K562 (cell line): ENCODE results near the gene MTREX. TPM values are rescaled to one million over a fixed set of nuclear protein-coding genes. Genes with fewer than 3 reads are reported as not detected.

Experiments
- ATAC-seq: fragments of 200-7000 bp; cut with Tn5 transposase; 3 replicates; pipeline ENCODE4 v1.9.1; 2020; ENCODE audit warnings: moderate library complexity
- BruUV-seq: library from RNA; stranded (reverse); fragments of 400-500 nt; replicated peaks from 2 replicates; lab custom pipeline; 2021; lab: Mats Ljungman, UMichigan
- CTCF ChIA-PET: fragments of 300-600 bp; formaldehyde crosslinking; extraction: SDS; loops from one replicate; lab custom pipeline; 2021; ENCODE audit warnings: low intra/inter-chr PET ratio; lab: Yijun Ruan, JAX
- POLR2A ChIA-PET: fragments of 300-600, 350-650 bp; sonication (Branson Sonifier 250); formaldehyde crosslinking; extraction: SDS; loops from one replicate; lab custom pipeline; 2021; ENCODE audit warnings: antibody characterized with exemption, inconsistent platforms; lab: Yijun Ruan, JAX
- DNase-seq, 4 experiments: peaks; one replicate each; pipeline versions ENCODE4 v3.0.0 to v3.0.0-alpha.2; 2011 to 2018; ENCODE audit warnings: low spot score in 3 of 4, mixed read lengths in 3 of 4; ENCODE audit errors: extremely low read depth in 1 of 4
- FAIRE-seq: peaks from 2 replicates; lab custom pipeline; 2011; peaks lifted over from hg19 to GRCh38; lab: Jason Lieb, UNC
- H2AFZ ChIP-seq: 2 replicates; pipeline ENCODE4 v1.6.0; 2011; ENCODE audit warnings: low read depth, low read length, control low read depth, inconsistent platforms
- H3K27ac ChIP-seq: fragments of 200-600 bp; 3 replicates; pipeline ENCODE4 v1.8.0; 2011; ENCODE audit warnings: low read depth, mild to moderate bottlenecking, control low read depth, inconsistent platforms, low read length, moderate library complexity, mixed read lengths; ENCODE audit errors: extremely low read depth
- H3K27me3 ChIP-seq, 2 experiments: fragments of 300-600 bp in 1 of 2; 2 replicates in 1 of 2; 3 replicates in 1 of 2; pipeline versions ENCODE4 v1.6.0 to v1.8.0; 2011; ENCODE audit warnings: inconsistent platforms in 2 of 2, low read length in 2 of 2, mild to moderate bottlenecking in 1 of 2, mixed read lengths in 1 of 2, moderate library complexity in 1 of 2; ENCODE audit not compliant: control insufficient read depth in 2 of 2, insufficient read depth in 2 of 2
- H3K36me3 ChIP-seq: fragments of 300-600 bp; 3 replicates; pipeline ENCODE4 v1.8.0; 2011; ENCODE audit warnings: mild to moderate bottlenecking, low read length, inconsistent platforms; ENCODE audit not compliant: control insufficient read depth, insufficient read depth
- H3K4me1 ChIP-seq, 2 experiments: fragments of 200-600 bp in 1 of 2; replicated peaks in 1 of 2; 2 replicates in 1 of 2; 3 replicates in 1 of 2; pipeline versions ENCODE4 v1.5.1 to v1.8.0; 2011; ENCODE audit warnings: inconsistent platforms in 2 of 2, low read length in 2 of 2, mild to moderate bottlenecking in 1 of 2, mixed read lengths in 1 of 2, moderate library complexity in 1 of 2; ENCODE audit not compliant: control insufficient read depth in 2 of 2, insufficient read depth in 2 of 2
- H3K4me2 ChIP-seq: 2 replicates; pipeline ENCODE4 v1.6.1; 2011; ENCODE audit warnings: low read length, control low read depth, inconsistent platforms, mixed read lengths; ENCODE audit not compliant: insufficient read depth
- H3K4me3 ChIP-seq: fragments of 200-600 bp; sonication (generic), shearing (Covaris generic); 2 replicates; pipeline ENCODE4 v1.5.1; 2016; ENCODE audit warnings: control low read depth, inconsistent platforms
- H3K79me2 ChIP-seq: fragments of 200-600 bp; 3 replicates; pipeline ENCODE4 v1.8.0; 2011; ENCODE audit warnings: low read length, inconsistent platforms; ENCODE audit not compliant: control insufficient read depth, insufficient read depth
- H3K9ac ChIP-seq, 2 experiments: 2 replicates each; pipeline versions ENCODE4 v1.6.0 to v1.6.1; 2011; ENCODE audit warnings: low read depth in 2 of 2, low read length in 2 of 2, control low read depth in 1 of 2, inconsistent platforms in 1 of 2, mild to moderate bottlenecking in 1 of 2, mixed read lengths in 1 of 2; ENCODE audit not compliant: insufficient read depth in 1 of 2
- H3K9me1 ChIP-seq: one replicate; pipeline ENCODE4 v1.6.0; 2011; ENCODE audit warnings: inconsistent platforms, mild to moderate bottlenecking, low read length, moderate library complexity; ENCODE audit not compliant: control insufficient read depth, insufficient read depth
- H3K9me3 ChIP-seq: replicated peaks from 2 replicates; pipeline ENCODE4 v1.5.1; 2011; ENCODE audit warnings: low read depth, low read length, inconsistent platforms; ENCODE audit not compliant: control insufficient read depth, insufficient read depth
- H4K20me1 ChIP-seq: replicated peaks from 2 replicates; pipeline ENCODE4 v1.6.1; 2011; ENCODE audit warnings: low read length, inconsistent platforms, mixed read lengths; ENCODE audit not compliant: control insufficient read depth, insufficient read depth
- CBX1 ChIP-seq: sonication (generic); IDR thresholded peaks from 2 replicates; pipeline ENCODE4 v1.6.1; 2016; ENCODE audit warnings: antibody characterized with exemption, low read depth, mild to moderate bottlenecking
- CCAR2 ChIP-seq: fragments of 200-400 bp; formaldehyde crosslinking; IDR thresholded peaks from 2 replicates; pipeline ENCODE4 v1.6.1; 2017; ENCODE audit warnings: mild to moderate bottlenecking, low read depth, low read length
- DACH1 ChIP-seq: fragments of 450-650 bp; IDR thresholded peaks from 2 replicates; pipeline ENCODE4 v1.6.1; 2018; ENCODE audit not compliant: partially characterized antibody
- E2F5 ChIP-seq: sonication (generic); formaldehyde crosslinking; IDR thresholded peaks from 2 replicates; pipeline ENCODE4 v1.8.0; 2022; ENCODE audit warnings: mild to moderate bottlenecking, missing genetic modification reagents
- ELF2 ChIP-seq: fragments of 250-450 bp; sonication (Bioruptor Pico); IDR thresholded peaks from 2 replicates; pipeline ENCODE4 v1.5.0; 2021; ENCODE audit warnings: mild to moderate bottlenecking
- KDM2B ChIP-seq: fragments of 250-450 bp; sonication (Bioruptor Pico); IDR thresholded peaks from 2 replicates; pipeline ENCODE4 v1.8.0; 2021; ENCODE audit warnings: mild to moderate bottlenecking, moderate library complexity
- MYBL2 ChIP-seq, 2 experiments: fragments of 450-650 bp in 1 of 2; sonication (generic) in 1 of 2; formaldehyde crosslinking in 1 of 2; IDR thresholded peaks; 2 replicates each; pipeline versions ENCODE4 v1.6.1 to v1.8.1; 2017 to 2022; ENCODE audit warnings: borderline replicate concordance in 1 of 2, inconsistent platforms in 1 of 2, low read depth in 1 of 2, mild to moderate bottlenecking in 1 of 2, missing genetic modification reagents in 1 of 2, moderate library complexity in 1 of 2
- NKRF ChIP-seq: fragments of 450-650 bp; IDR thresholded peaks from 2 replicates; pipeline ENCODE4 v1.6.1; 2016; ENCODE audit warnings: borderline replicate concordance
- OTX1 ChIP-seq: fragments of 450-650 bp; formaldehyde crosslinking; IDR thresholded peaks from 2 replicates; pipeline ENCODE4 v1.4.0; 2022; ENCODE audit warnings: mild to moderate bottlenecking
- PHB ChIP-seq: fragments of 250-450 bp; sonication (Bioruptor Pico); IDR thresholded peaks from 2 replicates; pipeline ENCODE4 v1.5.0; 2021
- PHF21A ChIP-seq: fragments of 450-650 bp; IDR thresholded peaks from 2 replicates; pipeline ENCODE4 v1.6.1; 2017; ENCODE audit warnings: low read depth, borderline replicate concordance
- RBFOX2 ChIP-seq: fragments of 200-400 bp; formaldehyde crosslinking; IDR thresholded peaks from 2 replicates; pipeline ENCODE4 v1.6.1; 2017; ENCODE audit warnings: low read depth, mild to moderate bottlenecking, low read length, moderate library complexity
- SNRNP70 ChIP-seq: fragments of 200-400 bp; formaldehyde crosslinking; optimal IDR thresholded peaks from 2 replicates; pipeline ENCODE3; 2017; ENCODE audit warnings: low read depth, low read length
- SREBF2 ChIP-seq: sonication (generic); formaldehyde crosslinking; IDR thresholded peaks from 2 replicates; pipeline ENCODE4 v1.4.0; 2020; ENCODE audit warnings: mild to moderate bottlenecking, missing genetic modification reagents
- TBL1XR1 ChIP-seq, 2 experiments: IDR thresholded peaks; 2 replicates each; pipeline ENCODE4 v1.6.1; 2012; ENCODE audit warnings: improper control_type of control experiment in 2 of 2, low read length in 2 of 2, mild to moderate bottlenecking in 1 of 2
- TCF3 ChIP-seq: sonication (generic); formaldehyde crosslinking; IDR thresholded peaks from 2 replicates; pipeline ENCODE4 v1.4.0; 2020; ENCODE audit warnings: mild to moderate bottlenecking, missing genetic modification reagents
- TSHZ1 ChIP-seq: fragments of 250-450 bp; sonication (Bioruptor Pico); IDR thresholded peaks from 2 replicates; pipeline ENCODE4 v1.4.0; 2020; ENCODE audit warnings: mild to moderate bottlenecking, moderate library complexity
- WGBS: fragments of 100-300 bp; shearing (Covaris generic); methylation state at CpG from one replicate; pipeline ENCODE4 v1.1.6; 2016; ENCODE audit warnings: low coverage, mixed read lengths; ENCODE audit not compliant: insufficient coverage; ENCODE audit errors: missing lambda C conversion rate; 5-methylcytosine and 5-hydroxymethylcytosine counted together
- in situ Hi-C: fragments of 300-500 bp; cut with MboI; formaldehyde crosslinking; loops from 4 replicates; pipeline ENCODE4 v1.15.0; 2018; ENCODE audit warnings: inconsistent platforms, mixed read lengths
- intact Hi-C: fragments of 100-400 bp; cut with micrococcal nuclease; formaldehyde crosslinking; loops from 2 replicates; pipeline ENCODE4 v1.14.2; 2022
- polyA plus RNA-seq, 8 experiments: library from polyadenylated mRNA; depleted of rRNA in 4 of 8; stranded (reverse) in 5 of 8; unstranded in 3 of 8; fragments of >200 nt; fragmentation: Nextera tagmentation in 2 of 8; fragmentation: Illumina TruSeq in 1 of 8; extraction: Ambion mirVana in 2 of 8; extraction: Trizol in 1 of 8; gene quantifications; 2 replicates each; pipeline versions ENCODE4 v1.2.1 to v1.2.3, GENCODE V29; 2011 to 2014; ENCODE audit warnings: inconsistent platforms in 1 of 8, missing spikeins in 1 of 8
- total RNA-seq, 7 experiments: library from RNA; depleted of rRNA in 6 of 7; stranded (reverse); fragments of >200 nt in 6 of 7; fragmentation: Illumina TruSeq in 2 of 7; extraction: Trizol in 2 of 7; gene quantifications; 2 replicates each; pipeline versions ENCODE4 v1.2.1 to v1.2.3, GENCODE V29; 2011 to 2021; ENCODE audit warnings: low replicate concordance in 1 of 7

MTREX gene
- total and polyA plus RNA-seq, 9 of the 15 experiments (the other 6 are each of a cell fraction or from before 2014, with no cell fraction given), result 52.9 to 193 (median 150) TPM

GRCh38 chr5:55319491-55319890, 11.7 kb downstream of the MTREX start:
- Histone ChIP-seq H4K20me1 (no peaks in the 10 kb centered on the region), H3K4me3 (no peak overlapping the region), H3K36me3 (peaks cover 40% of the 10 kb centered on the region; the same call in 2 of the 3 replicates), H3K9me1 (no peaks in the 10 kb centered on the region), H3K79me2 (peaks cover 96% of the 10 kb centered on the region), H3K4me2 (no peak overlapping the region), H2AFZ (no peak overlapping the region), H3K9me3 (peaks cover 4% of the 10 kb centered on the region; the same call in 1 of the 2 replicates), H3K4me1 (no peaks in the 10 kb centered on the region; a peak in 1 of 5 replicates), H3K27me3 (no peaks in the 10 kb centered on the region), H3K27ac (no peak overlapping the region; the same call in 2 of the 3 replicates), H3K9ac (no peak overlapping the region)
- POLR2A ChIA-PET, result interaction anchor here (1.0 kb wide), 1 partner anchor 20 kb away, joined by 3 read pairs; no protein-coding TSS in a partner anchor
- intact Hi-C loops (no loop called here), in situ Hi-C loops (no loop called here)
- TF ChIP-seq CCAR2 (no peak), CBX1 (no peak), TCF3 (no peak), PHB (CRISPR knock-in tag) (no peak), MYBL2 (IDR thresholded peaks at IDR 0.05; ENCODE audit: low read depth) (no peak), MYBL2 (CRISPR knock-in tag; IDR thresholded peaks at IDR 0.05; ENCODE audit: borderline replicate concordance) (no peak), TSHZ1 (CRISPR knock-in tag) (no peak), E2F5 (no peak), RBFOX2 (no peak), PHF21A (no peak), KDM2B (CRISPR knock-in tag) (no peak), TBL1XR1 (IDR thresholded peaks at IDR 0.05; ENCODE audit: low read length in 2 of 2) (no peak), SNRNP70 (no peak), ELF2 (no peak), NKRF (no peak), DACH1 (no peak), SREBF2 (CRISPR knock-in tag) (no peak), OTX1 (CRISPR knock-in tag) (no peak)
- ATAC-seq (no peak), FAIRE-seq (no peak), DNase-seq (no peak)
- WGBS, result 25% methylated on average over 1 of the region's 1 CpG
- CTCF ChIA-PET, result no interaction called here
- BruUV-seq, result no TSS peak
